ENCODE measurements around the gene RYR3. TPM values are rescaled to one million over a fixed set of nuclear protein-coding genes. Genes with fewer than 3 reads are reported as not detected.

Gene RYR3
- total RNA-seq, 1 experiment from 2014 or later: not detected

- BruUV-seq (replicated peaks): no TSS peak
- H3K4me1 ChIP-seq (ENCODE audit: insufficient read depth, low read length, poor library complexity, severe bottlenecking): no peaks in the 10 kb centered on the region
- ChIA-PET POLR2A (ENCODE audit: low non-redundant PET) (no interaction called here), CTCF (no interaction called here)
- H3K27me3 ChIP-seq (replicated peaks; ENCODE audit: insufficient read depth, low read depth, low read length, poor library complexity): peaks cover 82% of the 10 kb centered on the region
- intact Hi-C loops (cut with micrococcal nuclease; ENCODE audit: unreplicated experiment): no loop called here
- H3K4me3 ChIP-seq (ENCODE audit: low read depth, low read length, poor library complexity, severe bottlenecking): no peak overlapping the region
- H3K36me3 ChIP-seq (ENCODE audit: insufficient read depth, low read length, poor library complexity, severe bottlenecking): no peaks in the 10 kb centered on the region
- no peak for DNase-seq (ENCODE audit: low spot score)
- no peaks in the 10 kb centered on the region for H3K9me3 ChIP-seq (ENCODE audit: low read depth, low read length, poor library complexity, severe bottlenecking)
- TF ChIP-seq CTCF (conservative IDR thresholded peaks at IDR 0.05; ENCODE audit: low read depth, low read length) (no peak), EZH2 (IDR thresholded peaks at IDR 0.05; ENCODE audit: borderline replicate concordance, low read depth, low read length, poor library complexity, severe bottlenecking) (no peak)
- H3K27ac ChIP-seq (ENCODE audit: low read depth, low read length, poor library complexity, severe bottlenecking): no peak overlapping the region
Measured at GRCh38 chr15:33315044-33315443, 4.3 kb downstream of the RYR3 start.

- no TSS peak for BruUV-seq (replicated peaks)
- ChIA-PET CTCF (no interaction called here), POLR2A (ENCODE audit: low non-redundant PET) (no interaction called here)
- no peak overlapping the region for H3K27ac ChIP-seq (ENCODE audit: low read depth, low read length, poor library complexity, severe bottlenecking)
- no peak overlapping the region for H3K4me3 ChIP-seq (ENCODE audit: low read depth, low read length, poor library complexity, severe bottlenecking)
- H3K36me3 ChIP-seq (ENCODE audit: insufficient read depth, low read length, poor library complexity, severe bottlenecking): no peaks in the 10 kb centered on the region
- no peaks in the 10 kb centered on the region for H3K4me1 ChIP-seq (ENCODE audit: insufficient read depth, low read length, poor library complexity, severe bottlenecking)
- no peak for DNase-seq (ENCODE audit: low spot score)
- TF ChIP-seq EZH2 (IDR thresholded peaks at IDR 0.05; ENCODE audit: borderline replicate concordance, low read depth, low read length, poor library complexity, severe bottlenecking): no peak
- H3K27me3 ChIP-seq (replicated peaks; ENCODE audit: insufficient read depth, low read depth, low read length, poor library complexity): peaks cover 57% of the 10 kb centered on the region
- no peaks in the 10 kb centered on the region for H3K9me3 ChIP-seq (ENCODE audit: low read depth, low read length, poor library complexity, severe bottlenecking)
- intact Hi-C loops (cut with micrococcal nuclease; ENCODE audit: unreplicated experiment): no loop called here
Measured at GRCh38 chr15:33317896-33318295, 7.1 kb downstream of the RYR3 start.

- no TSS peak for BruUV-seq (replicated peaks)
- Histone ChIP-seq H3K27ac (ENCODE audit: low read depth, low read length, poor library complexity, severe bottlenecking) (no peak overlapping the region), H3K4me1 (ENCODE audit: insufficient read depth, low read length, poor library complexity, severe bottlenecking) (no peaks in the 10 kb centered on the region), H3K9me3 (ENCODE audit: low read depth, low read length, poor library complexity, severe bottlenecking) (no peaks in the 10 kb centered on the region), H3K27me3 (replicated peaks; ENCODE audit: insufficient read depth, low read depth, low read length, poor library complexity) (peaks cover 42% of the 10 kb centered on the region), H3K36me3 (ENCODE audit: insufficient read depth, low read length, poor library complexity, severe bottlenecking) (no peaks in the 10 kb centered on the region), H3K4me3 (ENCODE audit: low read depth, low read length, poor library complexity, severe bottlenecking) (no peak overlapping the region)
- intact Hi-C loops (cut with micrococcal nuclease; ENCODE audit: unreplicated experiment): no loop called here
- DNase-seq (ENCODE audit: low spot score): no peak
- POLR2A ChIA-PET (ENCODE audit: low non-redundant PET): no interaction called here
- CTCF ChIA-PET: no interaction called here
- no peak for TF ChIP-seq CTCF (conservative IDR thresholded peaks at IDR 0.05; ENCODE audit: low read depth, low read length)
- TF ChIP-seq EZH2 (IDR thresholded peaks at IDR 0.05; ENCODE audit: borderline replicate concordance, low read depth, low read length, poor library complexity, severe bottlenecking): no peak
Measured at GRCh38 chr15:33320017-33320416, 9.2 kb downstream of the RYR3 start.

GRCh38 chr15:33322091-33322490 is 11.3 kb downstream of the RYR3 start:
- ChIA-PET POLR2A (ENCODE audit: low non-redundant PET) (no interaction called here), CTCF (no interaction called here)
- peaks cover 25% of the 10 kb centered on the region for H3K27me3 ChIP-seq (replicated peaks; ENCODE audit: insufficient read depth, low read depth, low read length, poor library complexity)
- BruUV-seq (replicated peaks): no TSS peak
- no peaks in the 10 kb centered on the region for H3K36me3 ChIP-seq (ENCODE audit: insufficient read depth, low read length, poor library complexity, severe bottlenecking)
- no peaks in the 10 kb centered on the region for H3K4me1 ChIP-seq (ENCODE audit: insufficient read depth, low read length, poor library complexity, severe bottlenecking)
- TF ChIP-seq CTCF (conservative IDR thresholded peaks at IDR 0.05; ENCODE audit: low read depth, low read length): no peak
- no peak for DNase-seq (ENCODE audit: low spot score)
- no peak overlapping the region for H3K4me3 ChIP-seq (ENCODE audit: low read depth, low read length, poor library complexity, severe bottlenecking)
- no peak overlapping the region for H3K27ac ChIP-seq (ENCODE audit: low read depth, low read length, poor library complexity, severe bottlenecking)
- no peaks in the 10 kb centered on the region for H3K9me3 ChIP-seq (ENCODE audit: low read depth, low read length, poor library complexity, severe bottlenecking)
- intact Hi-C loops (cut with micrococcal nuclease; ENCODE audit: unreplicated experiment): no loop called here

All from A673 (cell line).